ENCODE results near the gene MCOLN1.
A peak's percentile ranks its signal among the peaks of the same experiment; 100 is the strongest.
"Not testable (repeated sequence)": the region's sequence is repeated elsewhere in the genome, so short reads cannot be mapped to it uniquely, and the experiment has no call there.

The MCOLN1 gene

DNA sequence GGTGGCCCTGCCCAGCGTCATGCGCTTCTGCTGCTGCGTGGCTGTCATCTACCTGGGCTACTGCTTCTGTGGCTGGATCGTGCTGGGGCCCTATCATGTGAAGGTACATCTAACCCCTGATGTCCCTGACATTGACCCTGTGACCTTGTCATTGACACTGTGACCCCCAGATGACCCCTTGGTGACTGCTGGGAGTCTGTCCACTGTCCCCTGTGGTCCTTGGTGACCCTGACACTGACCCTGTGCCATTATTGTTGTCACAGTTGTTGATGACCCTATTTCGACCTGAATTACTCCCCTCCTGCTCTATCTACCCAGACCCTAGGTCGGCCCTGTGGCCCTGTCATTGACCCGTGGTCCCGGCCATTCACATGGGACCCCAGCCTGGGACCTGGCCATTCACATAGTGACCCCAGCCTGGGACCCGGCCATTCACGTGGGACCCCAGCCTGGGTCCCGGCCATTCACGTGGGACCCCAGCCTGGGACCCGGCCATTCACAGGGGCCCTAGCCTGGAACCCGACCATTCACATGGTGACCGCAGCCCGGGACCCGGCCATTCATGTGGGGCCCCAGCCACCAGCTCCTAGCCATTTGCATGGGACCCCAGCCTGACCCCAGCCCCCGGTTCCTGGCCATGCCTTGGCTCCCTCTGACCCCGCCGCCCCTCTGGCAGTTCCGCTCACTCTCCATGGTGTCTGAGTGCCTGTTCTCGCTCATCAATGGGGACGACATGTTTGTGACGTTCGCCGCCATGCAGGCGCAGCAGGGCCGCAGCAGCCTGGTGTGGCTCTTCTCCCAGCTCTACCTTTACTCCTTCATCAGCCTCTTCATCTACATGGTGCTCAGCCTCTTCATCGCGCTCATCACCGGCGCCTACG, 7.4 kb downstream of the MCOLN1 start:
- TF ChIP-seq TAF1 (IDR thresholded peaks at IDR 0.05; ENCODE audit: low read depth, low read length) (no peak), POU2F2 (IDR thresholded peaks at IDR 0.05; ENCODE audit: low read depth, low read length) (no peak), POLR2AphosphoS5 (IDR thresholded peaks at IDR 0.05; ENCODE audit: low read depth, low read length) (no peak), SPI1 (IDR thresholded peaks at IDR 0.05; ENCODE audit: low read depth, low read length) (no peak), POLR2A (IDR thresholded peaks at IDR 0.05; ENCODE audit: low read depth, low read length) (no peak), PAX5 (IDR thresholded peaks at IDR 0.05; ENCODE audit: insufficient read depth, low read length, severe bottlenecking) (no peak)
- no peak for DNase-seq (ENCODE audit: insufficient read length, low spot score)
- FAIRE-seq = no peak

DNA sequence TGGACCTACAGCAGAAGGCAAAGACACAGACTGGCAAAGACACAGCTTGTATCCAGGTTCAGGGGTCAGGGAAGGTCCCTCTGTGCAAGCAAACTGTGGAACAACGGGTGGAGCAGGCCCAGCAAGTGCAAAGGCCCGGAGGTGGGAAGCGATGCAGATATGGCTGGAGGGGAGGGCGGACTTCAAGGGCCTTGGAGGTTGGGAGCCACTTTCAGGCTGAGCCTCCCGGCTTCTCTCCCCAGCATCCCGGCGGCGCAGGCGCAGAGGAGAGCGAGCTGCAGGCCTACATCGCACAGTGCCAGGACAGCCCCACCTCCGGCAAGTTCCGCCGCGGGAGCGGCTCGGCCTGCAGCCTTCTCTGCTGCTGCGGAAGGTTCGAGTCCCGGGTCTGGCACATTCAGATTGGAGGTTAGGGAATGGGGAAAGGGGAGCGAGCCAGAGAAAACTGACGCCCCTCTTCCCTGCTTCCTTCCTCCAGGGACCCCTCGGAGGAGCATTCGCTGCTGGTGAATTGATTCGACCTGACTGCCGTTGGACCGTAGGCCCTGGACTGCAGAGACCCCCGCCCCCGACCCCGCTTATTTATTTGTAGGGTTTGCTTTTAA, 11.0 kb downstream of the MCOLN1 start:
- no peak for FAIRE-seq
- no peak for DNase-seq (ENCODE audit: insufficient read length, low spot score)

DNA sequence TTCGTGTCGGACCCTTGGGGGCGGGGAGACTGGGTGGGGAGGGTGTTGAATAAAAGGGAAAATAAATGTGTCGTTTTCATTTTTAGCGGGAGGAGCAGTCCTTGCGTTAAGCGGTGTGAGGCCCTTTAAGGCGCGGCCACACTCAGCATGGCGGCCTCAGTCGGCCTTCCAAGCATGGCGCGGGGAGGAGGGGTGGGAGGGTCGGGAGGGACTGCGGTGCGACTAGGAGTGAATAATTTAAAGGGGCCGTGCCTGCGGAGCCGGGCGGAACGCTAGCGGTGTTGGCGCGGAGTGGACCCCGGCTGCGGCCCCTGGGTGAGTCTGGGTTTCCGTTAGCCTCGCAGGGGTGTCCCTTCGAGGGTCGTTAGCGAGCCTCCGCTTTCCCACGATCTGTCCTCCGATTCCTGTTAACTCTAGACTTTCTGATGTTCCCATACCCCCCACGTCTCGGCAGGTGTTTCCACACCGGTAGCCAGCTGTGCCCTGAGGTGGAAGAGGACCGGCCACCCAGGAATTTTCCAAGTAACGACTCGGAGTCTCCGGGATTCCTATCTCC, 11.6 kb downstream of the MCOLN1 start:
- TF ChIP-seq POU2F2 (IDR thresholded peaks at IDR 0.05; ENCODE audit: low read depth, low read length) = peak; percentile 23; the same call in 1 of the 2 replicates
- TF ChIP-seq PAX5 (IDR thresholded peaks at IDR 0.05; ENCODE audit: insufficient read depth, low read length, severe bottlenecking) = no peak
- TF ChIP-seq POLR2AphosphoS5 (IDR thresholded peaks at IDR 0.05; ENCODE audit: low read depth, low read length) = peak; percentile 60; the same call in 1 of the 2 replicates
- FAIRE-seq (peak; percentile 84), DNase-seq (ENCODE audit: insufficient read length, low spot score) (peak; percentile 98)

More for the DNA sequence above, 11.0 kb downstream of the MCOLN1 start:
- no peak for TF ChIP-seq POLR2AphosphoS5 (IDR thresholded peaks at IDR 0.05; ENCODE audit: low read depth, low read length)
- TF ChIP-seq PAX5 (IDR thresholded peaks at IDR 0.05; ENCODE audit: insufficient read depth, low read length, severe bottlenecking) = no peak
- TF ChIP-seq POLR2A (IDR thresholded peaks at IDR 0.05; ENCODE audit: low read depth, low read length) = no peak
- no peak for TF ChIP-seq SPI1 (IDR thresholded peaks at IDR 0.05; ENCODE audit: low read depth, low read length)
- TF ChIP-seq POU2F2 (IDR thresholded peaks at IDR 0.05; ENCODE audit: low read depth, low read length) = no peak
- no peak for TF ChIP-seq TAF1 (IDR thresholded peaks at IDR 0.05; ENCODE audit: low read depth, low read length)

DNA sequence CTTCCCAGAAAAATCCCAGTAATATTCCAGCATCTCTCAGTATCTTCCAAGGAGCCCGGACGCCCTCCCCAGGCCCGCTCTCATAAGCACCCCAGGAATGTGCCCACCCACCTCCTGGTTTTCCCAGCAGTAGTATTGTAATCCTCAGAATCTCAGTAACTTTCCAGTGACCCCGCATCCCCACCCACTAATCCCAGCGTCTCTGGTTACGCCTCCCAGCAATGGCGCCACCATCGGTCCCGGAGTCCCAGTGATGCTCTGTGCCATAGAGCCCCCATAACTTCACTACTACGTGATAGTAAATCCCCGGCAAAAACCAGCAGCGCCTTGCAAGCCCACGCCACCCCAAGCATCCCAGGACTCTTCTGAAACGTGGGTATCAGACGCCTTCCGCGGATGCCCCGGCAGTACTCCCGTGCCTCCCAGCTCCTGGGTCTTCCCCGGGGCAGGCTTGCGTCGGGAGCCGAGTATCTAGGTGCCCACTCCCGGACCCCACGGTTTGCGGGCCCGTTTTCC, 12.2 kb downstream of the MCOLN1 start:
- DNase-seq (ENCODE audit: insufficient read length, low spot score) (no peak), FAIRE-seq (peak; percentile 28)
- TF ChIP-seq POLR2AphosphoS5 (IDR thresholded peaks at IDR 0.05; ENCODE audit: low read depth, low read length) (no peak), TAF1 (IDR thresholded peaks at IDR 0.05; ENCODE audit: low read depth, low read length) (no peak), POLR2A (IDR thresholded peaks at IDR 0.05; ENCODE audit: low read depth, low read length) (no peak), PAX5 (IDR thresholded peaks at IDR 0.05; ENCODE audit: insufficient read depth, low read length, severe bottlenecking) (no peak), POU2F2 (IDR thresholded peaks at IDR 0.05; ENCODE audit: low read depth, low read length) (no peak), SPI1 (IDR thresholded peaks at IDR 0.05; ENCODE audit: low read depth, low read length) (no peak)

DNA sequence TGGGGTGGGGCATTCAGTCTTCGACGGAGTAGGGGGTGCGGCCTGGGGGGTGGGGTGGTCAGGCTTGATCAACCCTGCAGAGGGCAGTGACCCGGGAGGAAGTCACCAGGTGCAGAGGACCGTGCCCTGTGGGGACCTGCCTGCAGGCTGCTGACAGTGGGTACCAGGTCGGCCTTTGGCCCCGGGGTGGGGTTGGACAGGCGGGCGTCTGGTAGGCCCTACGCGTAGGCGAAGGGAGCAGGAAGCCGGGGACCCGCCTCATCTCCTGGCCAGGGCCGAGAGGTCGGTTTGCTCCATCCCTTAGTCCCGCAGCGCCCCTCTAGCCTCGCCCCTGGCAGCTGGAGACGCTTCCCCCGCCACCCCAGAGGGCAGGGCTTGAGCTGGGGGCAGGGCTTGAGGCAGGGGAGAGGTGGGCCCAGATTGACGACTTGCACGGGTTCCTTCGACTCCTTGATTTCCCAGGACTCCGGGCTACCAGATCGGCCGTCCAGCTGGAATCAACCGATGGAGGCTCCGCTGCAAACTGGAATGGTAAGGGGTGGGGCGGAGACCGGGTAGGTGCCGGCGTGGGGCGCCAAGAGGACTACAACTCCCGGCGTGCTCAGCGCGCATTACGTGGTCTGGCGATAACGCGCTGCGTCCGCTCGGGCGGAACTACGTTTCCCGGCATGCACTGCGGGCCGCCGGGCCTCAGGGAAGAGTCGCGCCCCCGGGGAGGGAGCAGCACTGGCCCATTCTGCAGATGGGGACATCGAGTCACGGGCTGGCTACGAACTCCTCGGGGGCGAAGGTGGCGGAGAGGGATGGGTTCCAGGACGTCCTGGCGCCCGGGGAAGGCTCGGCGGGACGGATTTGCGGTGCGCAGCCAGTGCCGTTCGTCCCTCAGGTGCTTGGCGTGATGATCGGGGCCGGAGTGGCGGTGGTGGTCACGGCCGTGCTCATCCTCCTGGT, 12.9 kb downstream of the MCOLN1 start, which contains the start of gene PNPLA6:
PNPLA6 (plus strand) TSS at position 671 of the 951 bp plus-strand sequence; CDS start at position 743, 72 bp downstream.
- TF ChIP-seq POU2F2 (IDR thresholded peaks at IDR 0.05; ENCODE audit: low read depth, low read length) = peak; percentile 83
- TF ChIP-seq PAX5 (IDR thresholded peaks at IDR 0.05; ENCODE audit: insufficient read depth, low read length, severe bottlenecking) = no peak
- TF ChIP-seq SPI1 (IDR thresholded peaks at IDR 0.05; ENCODE audit: low read depth, low read length) = 0 out of 2 replicates have a peak, but pooled peaks have one; percentile 11
- peak; percentile 47; the same call in 1 of the 2 replicates for TF ChIP-seq POLR2AphosphoS5 (IDR thresholded peaks at IDR 0.05; ENCODE audit: low read depth, low read length)
- FAIRE-seq (peak; percentile 100), DNase-seq (ENCODE audit: insufficient read length, low spot score) (peak; percentile 98)

DNA sequence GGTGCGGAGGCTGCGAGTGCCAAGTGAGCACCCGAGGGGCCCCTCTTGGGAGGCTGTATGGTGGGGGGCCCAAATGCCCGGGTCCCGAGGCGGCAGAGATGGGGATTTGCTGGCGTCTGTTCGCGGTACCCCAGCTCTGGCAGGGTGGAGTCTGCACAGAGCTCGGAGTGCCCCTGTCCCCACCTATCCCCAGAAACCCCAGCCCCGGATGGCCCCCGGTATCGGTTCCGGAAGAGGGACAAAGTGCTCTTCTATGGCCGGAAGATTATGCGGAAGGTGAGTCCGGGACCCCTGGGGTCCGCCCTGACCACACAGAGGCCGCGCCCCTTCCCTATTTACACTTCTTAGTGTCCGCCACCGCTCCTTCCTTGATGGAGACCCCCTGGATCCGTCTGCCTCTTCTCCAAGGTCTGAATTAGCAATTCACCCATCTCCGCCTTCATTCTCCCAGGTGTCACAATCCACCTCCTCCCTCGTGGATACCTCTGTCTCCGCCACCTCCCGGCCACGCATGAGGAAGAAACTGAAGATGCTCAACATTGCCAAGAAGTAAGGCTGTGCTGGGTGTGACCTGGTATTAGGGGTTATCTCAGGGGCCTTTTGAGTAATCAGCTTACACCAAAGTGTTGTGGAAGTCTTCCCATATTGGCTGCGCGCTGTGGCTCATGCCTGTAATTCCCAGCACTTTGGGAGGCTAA, 13.7 kb downstream of the MCOLN1 start:
- FAIRE-seq (peak; percentile 26), DNase-seq (ENCODE audit: insufficient read length, low spot score) (no peak)
- TF ChIP-seq TAF1 (IDR thresholded peaks at IDR 0.05; ENCODE audit: low read depth, low read length) (no peak), POLR2A (IDR thresholded peaks at IDR 0.05; ENCODE audit: low read depth, low read length) (no peak; the same call in 1 of the 2 replicates), POU2F2 (IDR thresholded peaks at IDR 0.05; ENCODE audit: low read depth, low read length) (no peak), PAX5 (IDR thresholded peaks at IDR 0.05; ENCODE audit: insufficient read depth, low read length, severe bottlenecking) (no peak), SPI1 (IDR thresholded peaks at IDR 0.05; ENCODE audit: low read depth, low read length) (no peak; the same call in 1 of the 2 replicates), POLR2AphosphoS5 (IDR thresholded peaks at IDR 0.05; ENCODE audit: low read depth, low read length) (no peak)

DNA sequence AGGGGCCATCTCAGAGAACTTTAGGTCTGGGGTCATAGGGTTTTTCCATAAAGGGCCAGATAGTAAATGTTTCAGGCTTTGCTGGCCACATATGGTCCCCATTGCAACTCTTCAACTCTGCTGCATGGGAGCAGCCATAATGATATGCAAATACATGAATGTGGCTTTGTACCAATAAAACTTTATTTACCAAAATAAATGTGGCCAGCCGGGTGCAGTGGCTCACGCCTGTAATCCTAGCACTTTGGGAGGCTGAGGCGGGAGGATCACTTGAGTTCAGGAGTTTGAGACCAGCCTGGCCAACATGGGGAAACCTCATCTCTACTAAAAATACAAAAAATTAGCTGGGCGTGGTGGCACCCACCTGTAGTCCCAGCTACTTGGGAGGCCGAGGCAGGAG, 16.6 kb downstream of the MCOLN1 start:
- not testable (repeated sequence) for FAIRE-seq; DNase-seq (ENCODE audit: insufficient read length, low spot score)

DNA sequence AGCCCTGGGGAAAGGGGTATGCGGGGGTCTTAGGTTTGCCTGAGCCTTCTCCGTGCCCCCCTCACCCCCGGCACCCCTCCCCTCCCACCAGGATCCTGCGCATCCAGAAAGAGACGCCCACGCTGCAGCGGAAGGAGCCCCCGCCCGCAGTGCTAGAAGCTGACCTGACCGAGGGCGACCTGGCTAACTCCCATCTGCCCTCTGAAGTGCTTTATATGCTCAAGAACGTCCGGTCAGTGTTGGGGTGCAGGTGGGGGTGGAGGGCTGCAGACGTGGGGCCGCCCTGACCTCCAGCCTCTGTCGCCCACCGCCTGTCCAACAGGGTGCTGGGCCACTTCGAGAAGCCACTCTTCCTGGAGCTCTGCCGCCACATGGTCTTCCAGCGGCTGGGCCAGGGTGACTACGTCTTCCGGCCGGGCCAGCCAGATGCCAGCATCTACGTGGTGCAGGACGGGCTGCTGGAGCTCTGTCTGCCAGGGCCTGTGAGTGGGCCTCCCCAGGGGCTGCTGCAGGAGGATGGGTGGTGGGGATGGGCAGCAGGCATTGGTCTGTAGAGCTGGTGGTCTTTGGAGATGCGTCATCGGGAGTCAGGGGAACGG, 17.5 kb downstream of the MCOLN1 start:
- FAIRE-seq (no peak), DNase-seq (ENCODE audit: insufficient read length, low spot score) (no peak)
- no peak for TF ChIP-seq POLR2AphosphoS5 (IDR thresholded peaks at IDR 0.05; ENCODE audit: low read depth, low read length)
